Measurements from ENCODE around the gene GAA.
A peak's percentile ranks its signal among the peaks of the same experiment; 100 is the strongest.

The GAA gene

GRCh38 chr17:80101011-80101945 is at the start of gene GAA:
Gene GAA, plus strand, starts transcription at chr17:80101581. Its CDS starts 3,006 bp downstream, at chr17:80104587.
- DNase-seq (ENCODE audit: low spot score) (peak; percentile 99), FAIRE-seq (peak; percentile 99)

GRCh38 chr17:80051681-80052080 is 49.7 kb upstream of the GAA start:
- FAIRE-seq (no peak), DNase-seq (ENCODE audit: low spot score) (no peak)

DNA sequence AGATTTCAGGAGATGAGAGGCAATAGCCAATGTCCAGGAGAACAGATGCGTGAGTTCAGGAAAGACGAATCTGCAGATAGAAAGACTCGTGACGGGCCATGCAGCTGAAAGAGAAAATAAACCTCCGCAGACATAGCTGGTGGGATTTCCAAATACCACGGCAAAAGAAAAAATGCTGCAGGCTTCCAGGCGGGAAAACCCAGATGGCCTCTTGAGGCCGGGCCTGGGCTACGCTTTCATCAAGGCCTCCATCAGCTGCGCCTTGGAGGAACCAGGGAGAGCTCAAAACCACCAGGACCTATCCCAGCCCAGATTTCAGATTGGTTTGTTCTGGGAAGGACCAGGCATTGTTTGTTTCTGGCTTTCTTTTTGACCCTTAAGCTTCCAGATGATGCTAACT is 48.3 kb upstream of the GAA start:
- FAIRE-seq, result no peak
- DNase-seq (ENCODE audit: low spot score), result no peak

- DNase-seq (ENCODE audit: low spot score) (no peak), FAIRE-seq (no peak)
Observed at GRCh38 chr17:80055597-80055996, 45.8 kb upstream of the GAA start.

GRCh38 chr17:80058311-80058955 is 42.9 kb upstream of the GAA start:
- DNase-seq (ENCODE audit: low spot score) (no peak), FAIRE-seq (no peak)

DNA sequence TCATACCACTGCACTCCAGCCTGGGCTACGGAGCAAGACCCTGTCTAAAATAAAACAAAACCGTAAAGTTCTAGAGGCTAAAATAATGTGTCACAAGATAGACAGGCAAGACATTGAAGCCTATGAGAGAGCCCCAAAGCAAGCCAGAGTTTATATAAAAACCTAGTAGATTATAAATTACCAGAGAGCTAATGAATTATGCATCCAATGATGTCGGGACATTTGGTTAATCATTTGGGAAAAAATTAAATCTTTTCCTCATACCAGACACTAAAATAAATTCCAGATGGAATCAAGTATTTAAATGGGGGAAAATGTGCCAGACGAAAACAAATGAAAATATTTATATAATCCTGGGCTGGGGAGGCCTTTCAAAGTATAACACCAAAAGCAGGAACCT is 40.7 kb upstream of the GAA start:
- DNase-seq (ENCODE audit: low spot score), result no peak
- no peak for FAIRE-seq

DNA sequence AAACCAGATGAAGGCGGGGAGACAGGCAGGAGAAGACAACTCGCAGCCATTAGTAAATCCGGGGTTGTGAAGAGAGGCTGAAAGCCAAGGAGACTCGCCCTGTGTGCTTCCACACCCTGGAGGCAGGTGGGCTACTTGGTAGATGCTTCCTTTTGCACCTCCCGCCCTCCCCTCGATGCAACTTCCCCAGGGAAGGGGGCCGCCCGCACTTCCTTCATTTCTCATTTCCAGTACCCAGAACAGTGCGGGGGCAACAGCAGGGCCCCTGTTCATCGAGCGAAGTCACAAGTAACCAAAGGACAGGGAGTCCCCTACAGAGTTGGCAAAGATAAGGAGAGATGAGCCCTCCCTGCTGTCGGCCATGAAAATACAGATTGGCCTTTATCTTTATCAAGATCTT is 40.0 kb upstream of the GAA start:
- FAIRE-seq, result no peak
- DNase-seq (ENCODE audit: low spot score), result no peak

DNA sequence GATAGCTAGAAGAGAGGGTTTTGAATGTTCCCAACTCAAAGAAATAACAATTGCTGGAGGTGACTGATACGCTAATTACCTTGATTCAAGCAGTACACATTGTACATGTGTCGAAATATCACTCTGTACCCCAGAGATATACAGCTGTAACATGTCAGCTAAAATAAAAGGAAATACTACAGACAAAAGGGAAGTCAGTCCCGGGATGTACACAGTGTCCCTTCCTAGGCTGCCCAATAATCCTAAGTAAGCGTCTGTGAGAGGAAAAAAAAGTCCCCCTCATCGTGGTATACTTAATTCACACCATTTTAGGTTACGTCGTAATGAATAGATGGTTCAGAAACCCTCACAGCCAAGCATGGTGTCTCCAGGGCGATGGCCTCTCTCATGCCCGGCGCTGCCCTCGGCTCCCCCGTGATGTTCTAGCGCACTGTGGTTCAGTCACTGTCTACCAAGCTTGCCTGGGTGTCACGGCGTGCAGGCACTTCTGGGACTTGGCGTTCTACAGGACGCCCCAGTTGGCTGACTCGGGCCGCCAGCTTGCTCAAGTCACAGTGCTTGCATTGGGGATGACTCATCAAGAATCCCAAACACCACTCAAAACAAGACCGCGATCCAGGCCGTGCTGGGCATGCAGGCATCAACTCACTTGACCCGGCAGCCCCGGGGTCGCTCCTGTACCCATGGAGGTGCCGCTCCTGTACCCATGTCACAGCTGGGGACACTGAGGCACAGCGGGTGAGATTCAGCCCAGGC is 37.4 kb upstream of the GAA start:
- FAIRE-seq (no peak), DNase-seq (ENCODE audit: low spot score) (peak; percentile 91)

GRCh38 chr17:80064696-80065095 is 36.7 kb upstream of the GAA start:
- peak; percentile 87 for FAIRE-seq
- peak; percentile 31 for DNase-seq (ENCODE audit: low spot score)

GRCh38 chr17:80065478-80066170 is 35.8 kb upstream of the GAA start:
- no peak for DNase-seq (ENCODE audit: low spot score)

DNA sequence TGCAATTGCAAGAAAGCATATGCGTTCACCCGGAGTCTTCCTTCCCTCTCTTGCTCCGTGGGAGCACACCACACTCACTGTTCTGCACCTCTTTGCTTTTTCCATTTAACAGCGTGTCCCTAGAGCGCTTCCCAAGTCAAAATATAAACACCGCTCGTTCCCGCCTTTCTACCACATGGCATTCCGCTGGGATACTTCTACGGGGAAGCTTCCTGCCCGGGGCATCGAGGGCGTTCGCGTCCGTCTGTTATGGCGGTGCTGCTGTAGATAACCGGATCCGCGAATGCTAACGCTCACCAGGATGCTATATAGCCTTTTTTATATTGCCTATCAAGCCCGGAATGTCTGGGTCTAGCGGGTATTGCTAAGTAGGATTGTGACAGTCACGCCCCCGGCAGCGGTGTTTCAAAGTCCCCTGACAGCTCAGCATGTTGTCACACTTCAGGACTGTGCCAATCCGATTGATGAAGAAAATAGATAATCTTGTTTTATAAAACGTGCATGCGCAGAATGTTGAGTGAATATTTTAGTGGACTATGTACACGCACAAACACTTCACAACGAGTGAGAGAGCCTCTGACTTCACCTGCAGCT is 33.9 kb upstream of the GAA start:
- DNase-seq (ENCODE audit: low spot score) (no peak), FAIRE-seq (no peak)

More at GRCh38 chr17:80065478-80066170, 35.8 kb upstream of the GAA start:
- FAIRE-seq, result peak; percentile 58

DNA sequence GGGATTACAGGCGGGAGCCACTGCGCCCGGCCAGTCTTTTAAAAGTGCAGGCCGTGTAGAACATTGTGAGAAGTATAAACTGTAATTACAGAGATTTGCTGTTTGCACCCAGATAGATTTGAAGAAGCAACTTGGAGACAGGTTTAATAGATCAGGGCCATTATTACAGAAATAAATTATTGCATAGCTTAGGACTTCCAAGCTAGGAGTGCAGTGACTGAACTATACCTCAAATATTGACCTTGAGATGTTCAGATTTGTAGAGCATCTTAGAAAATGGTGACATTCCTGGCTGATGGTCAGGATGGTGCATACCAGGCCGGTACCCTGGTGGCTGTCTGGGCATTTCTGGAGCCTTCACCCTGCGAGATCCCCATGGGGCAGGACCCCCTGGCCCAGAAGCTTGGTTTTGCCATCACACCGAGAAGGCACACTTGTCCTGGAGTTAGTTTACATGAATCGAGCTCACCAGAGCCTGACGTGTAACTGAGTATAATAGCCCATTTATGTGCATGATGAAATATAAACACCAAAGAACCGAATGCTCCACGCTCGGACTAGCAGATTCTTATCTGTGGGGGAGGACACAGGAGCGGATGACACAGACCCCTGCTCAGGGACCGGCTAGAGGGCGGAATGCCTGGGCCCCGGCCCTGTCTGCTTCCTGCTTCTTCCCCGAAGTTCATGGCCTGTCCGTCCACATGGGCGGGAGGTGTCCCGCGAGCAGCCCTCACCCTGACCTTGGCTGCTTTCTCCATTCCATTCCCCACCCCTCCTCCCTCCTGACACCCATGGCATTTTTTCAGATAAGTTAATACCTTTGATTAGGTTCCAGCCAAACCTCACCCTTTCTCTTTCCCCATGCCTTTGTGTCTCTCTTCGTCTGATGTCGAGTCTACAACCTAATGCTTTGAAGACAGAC is 32.8 kb upstream of the GAA start:
- FAIRE-seq, result peak; percentile 59
- peak; percentile 48 for DNase-seq (ENCODE audit: low spot score)

DNA sequence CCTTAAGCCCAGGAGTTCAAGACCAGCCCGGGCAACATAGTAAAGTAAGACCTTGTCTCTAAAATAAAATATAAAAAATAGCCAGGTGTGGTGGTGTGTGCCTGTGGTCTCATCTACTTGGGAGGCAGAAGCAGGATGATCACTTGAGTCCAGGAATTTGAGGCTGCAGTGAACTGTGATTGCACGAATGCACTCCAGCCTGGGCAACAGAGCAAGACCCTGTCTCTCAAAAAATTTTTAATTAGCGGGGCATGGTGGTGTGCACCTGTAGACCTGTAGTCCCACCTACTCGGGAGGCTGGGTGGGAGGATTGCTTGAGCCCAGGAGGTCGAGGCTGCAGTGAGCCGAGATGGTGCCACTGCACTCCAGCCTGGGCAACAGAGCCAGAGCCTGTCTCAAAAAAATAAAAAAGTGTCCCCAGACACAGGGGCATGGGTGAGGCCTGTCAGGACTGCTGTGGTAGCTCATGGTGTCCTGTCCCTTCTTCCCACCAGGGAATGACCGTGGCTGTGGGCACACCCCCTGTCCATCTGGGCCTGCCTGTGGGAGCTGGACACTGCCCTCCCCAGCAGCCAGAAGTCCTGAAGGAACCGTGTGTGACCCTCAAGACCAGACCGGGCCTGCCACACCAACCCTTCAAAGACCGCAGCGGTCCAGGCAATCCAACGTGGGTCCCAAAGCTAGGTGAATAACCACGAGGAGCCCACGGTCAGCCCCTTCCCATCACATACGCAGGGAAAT is 30.8 kb upstream of the GAA start:
- FAIRE-seq (no peak), DNase-seq (ENCODE audit: low spot score) (no peak)

DNA sequence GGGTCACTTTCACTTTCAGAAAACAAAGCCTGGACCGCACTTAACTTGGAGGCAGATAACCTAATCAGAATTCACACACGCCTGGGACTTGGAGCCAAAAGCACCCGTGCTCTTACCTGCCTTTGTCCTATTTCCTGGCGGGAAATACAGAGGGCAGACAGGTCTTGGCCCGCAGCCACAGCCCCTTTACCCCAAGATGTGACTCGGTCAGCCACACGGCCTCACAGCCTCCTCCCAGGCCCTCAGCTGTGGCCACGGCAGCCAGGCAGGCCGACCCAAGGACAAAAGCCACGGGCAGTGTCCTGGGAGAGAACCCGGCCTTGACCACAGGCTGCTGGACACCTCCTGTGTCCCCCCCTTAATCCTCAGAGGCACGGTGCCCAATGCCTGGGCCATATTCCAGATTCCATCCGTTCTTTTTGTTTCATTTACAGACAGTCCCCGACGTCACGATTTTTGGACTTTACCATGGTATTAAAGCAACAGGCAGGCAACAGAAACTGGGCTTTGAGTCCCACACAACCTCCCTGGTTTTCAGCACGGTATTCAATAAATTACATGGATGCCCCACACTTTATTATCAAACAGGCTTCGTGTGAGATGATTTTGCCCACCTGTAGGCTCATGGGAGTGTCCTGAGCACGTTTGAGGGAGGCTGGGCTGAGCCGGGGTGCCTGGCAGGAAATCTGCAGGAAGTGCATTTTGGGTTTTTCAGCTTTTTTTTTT is 30.1 kb upstream of the GAA start:
- DNase-seq (ENCODE audit: low spot score) (no peak), FAIRE-seq (no peak)

DNA sequence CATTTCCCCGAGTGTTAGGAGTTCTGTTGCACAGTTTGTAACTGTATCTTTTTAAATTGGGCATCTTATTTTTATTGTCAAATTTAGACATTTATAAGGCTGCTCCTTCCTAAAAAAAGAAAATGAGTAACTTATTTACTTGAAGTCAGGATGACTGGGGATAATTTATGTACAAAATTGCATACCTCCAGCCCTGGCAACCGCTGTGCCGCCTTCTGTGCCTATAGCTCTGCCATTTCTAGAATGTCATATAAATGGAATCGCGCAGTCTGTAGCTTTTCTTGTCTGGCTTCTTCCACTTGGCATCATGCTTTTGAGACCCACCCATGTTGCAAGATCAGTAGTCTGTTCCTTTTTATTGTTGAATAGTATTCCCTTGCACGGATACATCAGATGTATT is 29.0 kb upstream of the GAA start:
- DNase-seq (ENCODE audit: low spot score) (no peak), FAIRE-seq (no peak)

DNA sequence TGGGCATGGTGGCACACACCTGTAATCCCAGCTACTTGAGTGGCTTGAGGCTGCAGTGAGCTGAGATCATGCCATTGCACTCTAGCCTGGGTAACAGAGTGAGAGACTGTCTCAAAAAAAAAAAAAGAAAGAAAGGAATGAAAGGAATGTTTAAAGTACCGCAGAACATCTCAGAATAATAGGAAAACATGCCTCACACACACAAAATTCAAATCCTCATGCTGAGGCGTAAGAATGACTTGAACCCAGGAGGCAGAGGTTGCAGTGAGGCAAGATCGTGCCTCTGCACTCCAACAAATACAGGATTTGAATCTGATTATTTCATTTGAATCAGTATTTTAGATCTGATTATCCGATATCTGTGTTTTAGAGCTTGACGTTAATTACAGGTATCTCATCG is 21.3 kb upstream of the GAA start:
- DNase-seq (ENCODE audit: low spot score) (peak; percentile 51), FAIRE-seq (no peak)

DNA sequence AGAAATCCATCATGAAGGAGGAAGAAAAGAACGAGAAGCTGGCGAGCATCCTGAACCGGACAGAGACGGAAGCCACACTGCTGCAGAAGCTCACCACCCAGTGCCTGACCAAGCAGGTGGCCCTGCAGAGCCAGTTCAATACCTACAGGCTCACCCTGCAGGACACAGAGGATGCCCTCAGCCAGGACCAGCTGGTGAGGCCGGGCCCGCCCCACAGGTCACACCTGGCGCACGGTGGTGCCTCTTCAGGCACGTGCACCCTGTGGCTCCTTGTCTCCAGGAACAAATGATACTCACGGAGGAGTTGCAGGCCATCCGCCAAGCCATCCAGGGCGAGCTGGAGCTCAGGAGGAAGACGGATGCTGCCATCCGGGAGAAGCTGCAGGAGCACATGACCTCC is 19.8 kb upstream of the GAA start:
- FAIRE-seq, result peak; percentile 37
- DNase-seq (ENCODE audit: low spot score), result no peak

GRCh38 chr17:80082403-80083135 is 18.8 kb upstream of the GAA start:
- DNase-seq (ENCODE audit: low spot score) (peak; percentile 88), FAIRE-seq (peak; percentile 92)

Measured in urothelium cell line (cell line).